ENCODE data around the gene GPT2. TPM values are rescaled to one million over a fixed set of nuclear protein-coding genes. Genes with fewer than 3 reads are reported as not detected.

Gene GPT2
- total RNA-seq, 2 experiments from 2014 or later: 5.4 to 7.3 TPM

DNA sequence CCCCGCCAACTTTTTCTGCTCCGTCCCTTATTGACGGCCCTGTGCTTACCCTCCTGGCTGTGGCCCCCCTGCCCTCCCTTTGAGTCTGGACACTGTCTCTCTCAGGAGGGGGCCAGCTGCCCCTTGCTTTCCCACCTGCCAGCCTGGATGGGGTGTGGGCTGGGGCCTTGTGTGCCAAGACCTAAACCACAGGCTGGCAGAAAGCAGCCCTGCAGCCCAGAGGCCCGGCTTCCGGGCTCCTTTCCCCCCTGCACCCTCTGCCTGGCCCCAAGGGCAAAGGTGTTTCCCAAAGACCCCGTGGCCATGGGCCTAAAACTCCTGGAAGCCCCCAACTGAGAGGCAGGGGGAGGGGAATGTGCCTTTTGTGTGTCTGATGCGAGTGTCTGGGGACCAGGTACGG, 17.5 kb downstream of the GPT2 start:
- no peaks in the 10 kb centered on the region for H3K9me3 Mint-ChIP-seq (ENCODE audit: insufficient read depth)
- H3K4me3 Mint-ChIP-seq: no peak overlapping the region
- ChIA-PET CTCF (no interaction called here), POLR2A (no interaction called here)
- no peak overlapping the region for H3K27ac Mint-ChIP-seq
- H3K36me3 Mint-ChIP-seq (ENCODE audit: low read depth): no peaks in the 10 kb centered on the region
- peaks cover 6% of the 10 kb centered on the region for H3K4me1 Mint-ChIP-seq (ENCODE audit: low read depth)
- DNase-seq (no peak), ATAC-seq (no peak)
- no peaks in the 10 kb centered on the region for H3K27me3 Mint-ChIP-seq (ENCODE audit: low read depth)

DNA sequence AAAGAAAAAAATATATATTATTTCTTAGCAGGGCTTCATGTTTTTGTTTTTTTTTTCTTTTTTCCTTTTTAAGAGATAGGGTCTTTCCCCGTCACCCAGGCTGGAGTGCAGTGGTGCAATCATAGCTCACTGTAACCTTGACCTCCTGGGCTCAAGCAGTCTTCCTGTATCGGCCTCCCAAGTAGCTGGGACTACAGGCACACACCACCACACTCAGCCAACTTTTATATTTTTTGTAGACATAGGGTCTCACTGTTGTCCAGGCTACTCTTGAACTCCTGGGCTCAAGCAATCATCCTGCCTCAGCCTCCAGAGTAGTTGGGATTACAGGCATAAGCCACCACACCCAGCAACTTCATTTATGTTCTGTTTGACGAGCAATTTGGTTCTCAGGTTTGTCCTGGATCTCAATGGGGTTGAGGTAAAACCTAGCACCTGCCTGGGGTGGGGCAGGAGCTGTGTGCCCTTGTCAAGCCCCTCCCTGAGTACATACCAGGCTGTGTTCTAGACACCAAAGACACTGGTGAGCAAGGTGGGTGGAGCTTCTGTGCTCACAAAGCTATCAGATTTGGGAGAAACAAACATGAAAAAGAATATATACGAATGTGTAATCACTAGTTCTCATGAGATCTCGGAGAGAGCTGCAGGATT, 19.2 kb downstream of the GPT2 start:
- CTCF ChIA-PET: interaction anchor here (2.3 kb wide), 1 partner anchor 49 kb away, joined by 14 read pairs; no protein-coding TSS in a partner anchor
- peaks cover 1% of the 10 kb centered on the region for H3K4me1 Mint-ChIP-seq (ENCODE audit: low read depth)
- no peaks in the 10 kb centered on the region for H3K9me3 Mint-ChIP-seq (ENCODE audit: insufficient read depth)
- no peak for ATAC-seq
- no peaks in the 10 kb centered on the region for H3K27me3 Mint-ChIP-seq (ENCODE audit: low read depth)
- DNase-seq: no peak
- no peaks in the 10 kb centered on the region for H3K36me3 Mint-ChIP-seq (ENCODE audit: low read depth)
- H3K4me3 Mint-ChIP-seq: no peak overlapping the region
- POLR2A ChIA-PET: no interaction called here
- H3K27ac Mint-ChIP-seq: no peak overlapping the region

GRCh38 chr16:46904471-46904870, 20.3 kb downstream of the GPT2 start:
- Mint-ChIP-seq H3K4me1 (ENCODE audit: low read depth) (peaks cover 7% of the 10 kb centered on the region), H3K27ac (no peak overlapping the region), H3K4me3 (no peak overlapping the region), H3K36me3 (ENCODE audit: low read depth) (no peaks in the 10 kb centered on the region), H3K9me3 (ENCODE audit: insufficient read depth) (no peaks in the 10 kb centered on the region), H3K27me3 (ENCODE audit: low read depth) (no peaks in the 10 kb centered on the region)
- CTCF ChIA-PET: interaction anchor here (2.8 kb wide), 1 partner anchor 231 kb away, joined by 8 read pairs; no protein-coding TSS in a partner anchor
- ATAC-seq: no peak
- POLR2A ChIA-PET: no interaction called here
- DNase-seq: no peak

GRCh38 chr16:46906360-46907060, 22.3 kb downstream of the GPT2 start:
- POLR2A ChIA-PET: no interaction called here
- CTCF ChIA-PET: interaction anchor here (0.6 to 8.5 kb wide), 5 partner anchors 15 to 233 kb away, joined by 3 to 118 read pairs (median 4); no protein-coding TSS in a partner anchor
- H3K27me3 Mint-ChIP-seq (ENCODE audit: low read depth): no peaks in the 10 kb centered on the region

GRCh38 chr16:46907061-46907774, 23.1 kb downstream of the GPT2 start:
- H3K27ac Mint-ChIP-seq: peak overlapping the region; percentile 67
- ChIA-PET POLR2A (no interaction called here), CTCF (interaction anchor here (0.6 to 8.5 kb wide), 6 partner anchors 16 to 233 kb away, joined by 4 to 118 read pairs (median 11); partner anchors contain the start of gene GPT2)

More at GRCh38 chr16:46906360-46907060, 22.3 kb downstream of the GPT2 start:
- no peak for DNase-seq
- H3K4me3 Mint-ChIP-seq: no peak overlapping the region
- ATAC-seq: no peak
- no peak overlapping the region for H3K27ac Mint-ChIP-seq
- H3K9me3 Mint-ChIP-seq (ENCODE audit: insufficient read depth): no peaks in the 10 kb centered on the region
- peaks cover 13% of the 10 kb centered on the region for H3K4me1 Mint-ChIP-seq (ENCODE audit: low read depth)
- peaks cover 4% of the 10 kb centered on the region for H3K36me3 Mint-ChIP-seq (ENCODE audit: low read depth)

GRCh38 chr16:46908540-46909372, 24.6 kb downstream of the GPT2 start:
- Mint-ChIP-seq H3K27me3 (ENCODE audit: low read depth) (no peaks in the 10 kb centered on the region), H3K9me3 (ENCODE audit: insufficient read depth) (no peaks in the 10 kb centered on the region), H3K27ac (no peak overlapping the region), H3K36me3 (ENCODE audit: low read depth) (peaks cover 5% of the 10 kb centered on the region), H3K4me1 (ENCODE audit: low read depth) (peaks cover 13% of the 10 kb centered on the region), H3K4me3 (no peak overlapping the region)
- CTCF ChIA-PET: interaction anchor here (0.6 to 8.5 kb wide), 30 partner anchors 8 to 322 kb away, joined by 3 to 118 read pairs (median 4); partner anchors contain the start of genes C16orf87 and GPT2
- POLR2A ChIA-PET: interaction anchor here (0.7 to 0.9 kb wide), 2 partner anchors 12 to 20 kb away, joined by 3 to 5 read pairs; no protein-coding TSS in a partner anchor
- peak; percentile 68 for DNase-seq
- ATAC-seq: peak; percentile 49

More at GRCh38 chr16:46907061-46907774, 23.1 kb downstream of the GPT2 start:
- peaks cover 5% of the 10 kb centered on the region for H3K36me3 Mint-ChIP-seq (ENCODE audit: low read depth)
- H3K27me3 Mint-ChIP-seq (ENCODE audit: low read depth): no peaks in the 10 kb centered on the region
- no peak for ATAC-seq
- no peaks in the 10 kb centered on the region for H3K9me3 Mint-ChIP-seq (ENCODE audit: insufficient read depth)
- DNase-seq: no peak
- peaks cover 13% of the 10 kb centered on the region for H3K4me1 Mint-ChIP-seq (ENCODE audit: low read depth)
- no peak overlapping the region for H3K4me3 Mint-ChIP-seq

DNA sequence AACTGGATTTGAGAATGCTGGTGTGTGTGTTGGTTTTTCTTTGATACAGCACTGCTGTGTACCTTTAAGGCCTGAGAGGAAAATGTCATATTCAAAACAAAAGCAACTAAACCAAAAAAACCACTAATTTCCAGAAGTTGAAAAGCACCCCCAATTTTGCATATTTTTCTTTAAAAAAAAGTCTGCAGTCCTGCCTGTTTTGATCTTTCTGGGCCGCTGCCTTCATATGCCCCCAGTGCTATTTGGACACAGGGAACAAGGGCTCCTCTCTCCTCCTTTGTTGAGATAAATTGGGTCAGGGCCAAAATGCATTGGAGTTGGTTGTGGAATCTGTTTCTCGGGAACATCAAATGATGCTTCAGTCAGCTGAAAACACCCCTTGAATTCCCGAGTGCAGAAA, 26.9 kb downstream of the GPT2 start:
- no peaks in the 10 kb centered on the region for H3K27me3 Mint-ChIP-seq (ENCODE audit: low read depth)
- ChIA-PET POLR2A (no interaction called here), CTCF (interaction anchor here (1.0 to 8.5 kb wide), 2 partner anchors 51 to 58 kb away, joined by 5 to 118 read pairs; no protein-coding TSS in a partner anchor)
- DNase-seq (no peak), ATAC-seq (no peak)
- no peak overlapping the region for H3K4me3 Mint-ChIP-seq
- H3K36me3 Mint-ChIP-seq (ENCODE audit: low read depth): peaks cover 11% of the 10 kb centered on the region
- H3K4me1 Mint-ChIP-seq (ENCODE audit: low read depth): peaks cover 13% of the 10 kb centered on the region
- H3K9me3 Mint-ChIP-seq (ENCODE audit: insufficient read depth): no peaks in the 10 kb centered on the region
- no peak overlapping the region for H3K27ac Mint-ChIP-seq

DNA sequence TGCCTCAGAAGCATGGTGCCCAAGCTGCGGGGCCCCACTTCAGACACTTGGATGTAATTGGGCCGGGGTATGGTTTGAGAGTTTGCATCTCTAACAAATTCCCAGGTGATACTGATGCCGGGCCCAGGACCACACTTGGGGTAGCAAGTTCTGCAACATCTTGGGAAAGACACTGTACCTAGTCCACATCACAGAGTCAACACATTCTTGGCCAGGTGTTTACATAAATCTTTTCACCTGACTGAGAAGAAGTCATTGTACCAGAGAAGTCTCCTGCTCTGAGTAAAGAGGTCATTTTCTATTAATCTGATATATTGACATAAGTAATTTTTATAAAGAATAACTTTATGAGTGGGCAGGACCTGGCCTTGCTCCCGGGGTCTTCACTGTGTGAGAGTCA, 27.5 kb downstream of the GPT2 start:
- CTCF ChIA-PET: interaction anchor here (1.7 to 8.5 kb wide), 2 partner anchors 59 to 238 kb away, joined by 3 to 118 read pairs; no protein-coding TSS in a partner anchor
- ATAC-seq (no peak), DNase-seq (no peak)
- H3K36me3 Mint-ChIP-seq (ENCODE audit: low read depth): peaks cover 11% of the 10 kb centered on the region
- no peaks in the 10 kb centered on the region for H3K9me3 Mint-ChIP-seq (ENCODE audit: insufficient read depth)
- no peaks in the 10 kb centered on the region for H3K27me3 Mint-ChIP-seq (ENCODE audit: low read depth)
- POLR2A ChIA-PET: no interaction called here
- H3K27ac Mint-ChIP-seq: no peak overlapping the region
- H3K4me3 Mint-ChIP-seq: no peak overlapping the region
- peaks cover 13% of the 10 kb centered on the region for H3K4me1 Mint-ChIP-seq (ENCODE audit: low read depth)

GRCh38 chr16:46914556-46915201, 30.5 kb downstream of the GPT2 start:
- Mint-ChIP-seq H3K27me3 (ENCODE audit: low read depth) (no peaks in the 10 kb centered on the region), H3K4me1 (ENCODE audit: low read depth) (peaks cover 6% of the 10 kb centered on the region), H3K4me3 (no peak overlapping the region), H3K27ac (no peak overlapping the region), H3K9me3 (ENCODE audit: insufficient read depth) (no peaks in the 10 kb centered on the region), H3K36me3 (ENCODE audit: low read depth) (peaks cover 11% of the 10 kb centered on the region)
- ChIA-PET POLR2A (interaction anchor here (0.8 kb wide), 1 partner anchor 294 kb away, joined by 3 read pairs; the partner anchor contains the start of gene SHCBP1), CTCF (interaction anchor here (1.2 to 8.5 kb wide), 2 partner anchors 62 to 241 kb away, joined by 4 to 118 read pairs; no protein-coding TSS in a partner anchor)
- DNase-seq (no peak), ATAC-seq (no peak)

DNA sequence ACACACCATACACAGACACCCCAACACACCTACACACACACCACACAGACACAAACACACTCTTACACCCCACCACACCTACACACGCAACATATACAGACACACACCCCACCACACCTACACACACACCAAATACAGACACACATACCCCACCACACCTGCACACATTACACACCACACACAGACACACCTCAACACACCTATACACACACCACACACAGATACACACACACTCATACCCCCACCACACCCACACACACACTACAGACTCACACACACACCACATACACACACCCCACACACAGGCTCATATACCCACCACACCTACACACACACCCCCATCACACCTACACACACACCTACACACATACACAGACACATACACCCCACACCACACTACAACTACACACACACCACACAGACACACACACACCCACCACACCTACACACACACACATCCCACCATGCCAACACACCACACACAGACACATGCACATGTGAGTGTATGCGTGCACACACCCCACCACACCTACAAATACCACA, 31.4 kb downstream of the GPT2 start:
- no peak overlapping the region for H3K27ac Mint-ChIP-seq

More for the DNA sequence above, 31.4 kb downstream of the GPT2 start:
- H3K4me3 Mint-ChIP-seq: no peak overlapping the region
- H3K27me3 Mint-ChIP-seq (ENCODE audit: low read depth): no peaks in the 10 kb centered on the region
- H3K9me3 Mint-ChIP-seq (ENCODE audit: insufficient read depth): no peaks in the 10 kb centered on the region
- DNase-seq (no peak), ATAC-seq (no peak)
- peaks cover 11% of the 10 kb centered on the region for H3K36me3 Mint-ChIP-seq (ENCODE audit: low read depth)
- ChIA-PET POLR2A (interaction anchor here (0.8 kb wide), 1 partner anchor 295 kb away, joined by 3 read pairs; the partner anchor contains the start of gene SHCBP1), CTCF (interaction anchor here (1.2 kb wide), 1 partner anchor 242 kb away, joined by 4 read pairs; no protein-coding TSS in a partner anchor)
- peaks cover 6% of the 10 kb centered on the region for H3K4me1 Mint-ChIP-seq (ENCODE audit: low read depth)

Measured in activated CD8-positive, alpha-beta T cell treated with anti-CD3 and anti-CD28 coated beads, Interleukin-2, amount 10 ng/mL, durations not matched to agents 7 days and 5 days (primary cell).